ENCODE data around the gene LOXL1. TPM values are rescaled to one million over a fixed set of nuclear protein-coding genes. Genes with fewer than 3 reads are reported as not detected.

LOXL1 gene
- total RNA-seq, 1 donor from 2014 or later: 67.2 TPM

DNA sequence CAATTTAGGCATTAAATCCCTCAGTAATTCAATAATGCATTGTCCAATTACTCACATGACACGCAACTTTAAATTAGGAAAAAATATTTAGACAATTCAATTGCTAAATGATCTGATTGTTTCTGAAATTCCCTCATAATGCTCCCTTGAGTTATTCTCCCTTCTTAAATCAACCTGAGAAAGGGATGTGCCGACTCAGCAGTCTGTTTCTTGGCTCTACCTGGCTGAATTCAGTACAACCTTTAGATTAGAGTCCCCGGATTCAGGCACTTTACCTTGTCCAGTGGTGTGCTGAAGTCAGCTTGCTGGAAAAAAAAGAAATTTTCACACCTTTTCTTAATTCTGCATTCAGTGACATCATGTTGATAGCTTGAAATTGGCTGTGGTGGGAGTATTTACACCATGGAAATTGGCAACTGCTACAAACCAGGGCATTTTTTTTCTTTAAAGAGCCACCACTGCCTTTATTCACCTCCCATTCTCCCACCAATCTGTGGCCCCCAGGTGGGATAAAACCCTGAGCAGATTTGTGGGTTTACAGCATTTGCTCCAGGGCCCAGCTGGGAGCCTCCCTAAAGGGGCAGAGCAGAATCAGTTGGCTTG, 20.9 kb upstream of the LOXL1 start:
- TF ChIP-seq CTCF (IDR thresholded peaks at IDR 0.05; ENCODE audit: insufficient read depth, low read length, poor library complexity, severe bottlenecking): no peak
- Histone ChIP-seq H3K4me3 (ENCODE audit: low read depth, low read length) (no peak overlapping the region), H3K36me3 (ENCODE audit: control insufficient read depth, insufficient read depth, low read length) (no peaks in the 10 kb centered on the region), H3K27me3 (ENCODE audit: control insufficient read depth, insufficient read depth, low read length) (no peaks in the 10 kb centered on the region)
- no peak for DNase-seq (ENCODE audit: low read depth)

DNA sequence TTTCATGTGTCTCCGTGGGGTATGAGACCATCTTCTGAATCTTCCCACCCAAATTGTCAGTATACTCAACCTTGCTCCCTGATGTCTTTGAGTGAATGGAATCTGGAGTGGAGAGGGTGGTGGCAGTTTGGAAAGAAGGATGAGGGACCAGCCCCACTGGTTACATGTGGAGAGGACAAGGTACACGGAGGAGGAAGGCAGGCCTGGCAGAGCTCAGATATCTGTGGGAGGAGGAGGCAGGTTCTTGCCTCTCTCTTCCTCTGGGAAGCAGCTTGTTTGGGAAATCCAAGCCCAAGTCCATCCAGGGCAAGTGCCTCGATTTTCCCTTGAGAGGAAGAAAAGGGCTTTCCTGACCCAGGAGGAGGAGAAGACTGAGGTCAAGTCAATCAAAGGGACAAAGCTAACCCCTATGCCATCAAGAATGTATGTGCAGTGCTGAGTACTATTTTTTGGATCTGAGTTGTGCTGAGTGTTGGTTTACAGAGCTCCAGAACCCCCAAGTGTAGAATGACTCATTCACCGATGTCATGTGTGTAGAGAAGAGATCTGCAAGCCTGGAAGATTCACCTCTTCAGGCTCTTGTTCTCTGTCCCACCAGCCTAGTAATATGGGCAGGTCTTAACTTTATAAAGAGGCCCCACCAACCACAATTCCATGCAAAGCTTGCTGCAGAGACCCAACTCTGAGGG, 19.8 kb upstream of the LOXL1 start:
- TF ChIP-seq CTCF (IDR thresholded peaks at IDR 0.05; ENCODE audit: insufficient read depth, low read length, poor library complexity, severe bottlenecking): no peak
- Histone ChIP-seq H3K27me3 (ENCODE audit: control insufficient read depth, insufficient read depth, low read length) (no peaks in the 10 kb centered on the region), H3K4me3 (ENCODE audit: low read depth, low read length) (no peak overlapping the region), H3K36me3 (ENCODE audit: control insufficient read depth, insufficient read depth, low read length) (no peaks in the 10 kb centered on the region)
- no peak for DNase-seq (ENCODE audit: low read depth)

- H3K4me3 ChIP-seq (ENCODE audit: low read depth, low read length): no peak overlapping the region
- no peaks in the 10 kb centered on the region for H3K27me3 ChIP-seq (ENCODE audit: control insufficient read depth, insufficient read depth, low read length)
- H3K36me3 ChIP-seq (ENCODE audit: control insufficient read depth, insufficient read depth, low read length): no peaks in the 10 kb centered on the region
- no peak for DNase-seq (ENCODE audit: low read depth)
- TF ChIP-seq CTCF (IDR thresholded peaks at IDR 0.05; ENCODE audit: insufficient read depth, low read length, poor library complexity, severe bottlenecking): no peak
Measured at GRCh38 chr15:73907035-73907408, 19.2 kb upstream of the LOXL1 start.

DNA sequence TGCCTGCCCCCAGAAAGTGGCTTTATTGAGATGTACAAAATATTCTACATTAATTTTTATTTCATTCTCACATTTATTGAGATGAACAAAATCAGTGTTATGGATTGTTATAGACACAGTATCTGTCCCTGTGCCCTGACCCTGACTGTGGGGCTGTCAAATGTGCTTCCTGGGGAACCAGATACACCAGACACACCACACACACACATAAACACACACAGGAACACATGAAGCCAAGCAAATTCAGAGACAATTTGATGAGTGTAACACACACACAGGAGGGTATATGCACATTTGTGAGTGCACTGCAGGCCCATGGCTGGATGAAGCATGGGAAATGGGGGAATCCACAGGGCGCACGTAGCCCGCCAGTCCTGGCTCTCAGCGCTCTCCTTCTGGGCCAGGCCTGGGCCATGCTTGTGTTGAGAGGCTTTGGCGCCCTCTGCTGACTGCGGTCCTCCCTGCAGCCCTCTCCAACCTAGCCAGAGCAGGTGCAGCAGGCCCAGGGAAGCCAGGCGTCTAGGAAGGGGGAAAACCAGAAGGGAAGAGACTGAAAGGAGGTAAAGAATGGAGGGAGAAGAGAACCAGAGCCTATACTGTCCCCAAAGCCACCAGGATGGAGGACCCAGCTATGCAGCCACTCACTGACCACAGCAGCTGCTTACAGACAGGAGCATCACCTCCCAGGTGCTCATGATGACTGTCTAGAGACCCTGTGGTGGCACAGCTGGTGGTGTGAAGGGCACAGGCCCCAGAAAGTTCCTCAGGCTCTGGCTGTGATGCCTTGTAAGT, 18.0 kb upstream of the LOXL1 start:
- DNase-seq (ENCODE audit: low read depth): no peak
- Histone ChIP-seq H3K4me3 (ENCODE audit: low read depth, low read length) (no peak overlapping the region), H3K27me3 (ENCODE audit: control insufficient read depth, insufficient read depth, low read length) (no peaks in the 10 kb centered on the region), H3K36me3 (ENCODE audit: control insufficient read depth, insufficient read depth, low read length) (no peaks in the 10 kb centered on the region)
- peak; percentile 96 for TF ChIP-seq CTCF (IDR thresholded peaks at IDR 0.05; ENCODE audit: insufficient read depth, low read length, poor library complexity, severe bottlenecking)

DNA sequence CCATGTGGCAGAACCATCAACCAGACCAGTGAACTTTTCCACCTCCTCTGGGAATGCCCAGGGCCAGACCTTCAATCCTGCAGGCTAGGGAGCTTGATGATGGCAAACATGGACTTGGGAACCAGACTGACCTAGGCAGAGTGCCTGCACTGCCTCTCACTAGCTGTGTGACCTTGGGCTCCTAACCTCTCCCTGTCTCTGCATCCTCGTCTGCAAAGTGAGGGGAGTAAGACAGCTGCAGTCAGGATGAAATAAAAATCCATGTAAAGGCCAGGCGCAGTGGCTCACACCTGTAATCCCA, 17.5 kb upstream of the LOXL1 start:
- Histone ChIP-seq H3K36me3 (ENCODE audit: control insufficient read depth, insufficient read depth, low read length) (no peaks in the 10 kb centered on the region), H3K4me3 (ENCODE audit: low read depth, low read length) (no peak overlapping the region), H3K27me3 (ENCODE audit: control insufficient read depth, insufficient read depth, low read length) (no peaks in the 10 kb centered on the region)
- no peak for DNase-seq (ENCODE audit: low read depth)
- no peak for TF ChIP-seq CTCF (IDR thresholded peaks at IDR 0.05; ENCODE audit: insufficient read depth, low read length, poor library complexity, severe bottlenecking)
